HUES64 (cell line): Measurements from ENCODE around the gene LEUTX.

Experiments
- H3K27ac ChIP-seq: 2 replicates; pipeline ENCODE4 v1.7.0; 2013; ENCODE audit warnings: low read depth, low read length, inconsistent platforms
- H3K27me3 ChIP-seq: 2 replicates; pipeline ENCODE4 v1.6.1; 2013; ENCODE audit warnings: mild to moderate bottlenecking, low read length; ENCODE audit not compliant: insufficient read depth
- H3K36me3 ChIP-seq: 2 replicates; pipeline ENCODE4 v1.6.1; 2013; ENCODE audit warnings: mild to moderate bottlenecking, low read length; ENCODE audit not compliant: insufficient read depth
- H3K4me1 ChIP-seq: 2 replicates; pipeline ENCODE4 v1.6.1; 2013; ENCODE audit warnings: mild to moderate bottlenecking, low read length, moderate library complexity; ENCODE audit not compliant: insufficient read depth
- H3K4me3 ChIP-seq: 2 replicates; pipeline ENCODE4 v1.5.1; 2013; ENCODE audit warnings: mild to moderate bottlenecking, low read length, moderate library complexity
- H3K9ac ChIP-seq: 2 replicates; pipeline ENCODE4 v1.6.1; 2013; ENCODE audit warnings: mild to moderate bottlenecking, low read depth, low read length
- H3K9me3 ChIP-seq: 2 replicates; pipeline ENCODE4 v1.6.1; 2013; ENCODE audit warnings: low read depth, low read length; ENCODE audit not compliant: insufficient read depth
- WGBS: fragments of 150-250, 120-280 bp; methylation state at CpG from one replicate; pipeline ENCODE4 v1.1.7; 2013; ENCODE audit warnings: missing lambda C conversion rate; 5-methylcytosine and 5-hydroxymethylcytosine counted together

The LEUTX gene

GRCh38 chr19:39824143-39825092 is 45.8 kb downstream of the LEUTX start:
- Histone ChIP-seq H3K9ac (peak overlapping the region; percentile 49), H3K4me1 (no peaks in the 10 kb centered on the region), H3K27me3 (no peaks in the 10 kb centered on the region), H3K9me3 (no peaks in the 10 kb centered on the region), H3K4me3 (peak overlapping the region; percentile 64), H3K27ac (no peak overlapping the region), H3K36me3 (peaks cover 24% of the 10 kb centered on the region)
- 55% methylated on average over 47 of the region's 47 CpGs for WGBS

GRCh38 chr19:39825093-39825463 is 46.4 kb downstream of the LEUTX start:
- H3K36me3 ChIP-seq = peaks cover 31% of the 10 kb centered on the region
- 96% methylated on average over 7 of the region's 11 CpGs for WGBS
- H3K4me1 ChIP-seq = no peaks in the 10 kb centered on the region
- H3K4me3 ChIP-seq = peak overlapping the region; percentile 45
- no peaks in the 10 kb centered on the region for H3K9me3 ChIP-seq
- no peaks in the 10 kb centered on the region for H3K27me3 ChIP-seq
- no peak overlapping the region for H3K9ac ChIP-seq
- H3K27ac ChIP-seq = no peak overlapping the region

GRCh38 chr19:39825531-39826076 is 47.0 kb downstream of the LEUTX start:
- Histone ChIP-seq H3K27me3 (no peaks in the 10 kb centered on the region), H3K4me3 (no peak overlapping the region), H3K4me1 (no peaks in the 10 kb centered on the region), H3K36me3 (peaks cover 36% of the 10 kb centered on the region), H3K9me3 (no peaks in the 10 kb centered on the region), H3K9ac (no peak overlapping the region), H3K27ac (no peak overlapping the region)
- 96% methylated on average over 16 of the region's 17 CpGs for WGBS

GRCh38 chr19:39826311-39826945 is 47.8 kb downstream of the LEUTX start:
- H3K36me3 ChIP-seq = peaks cover 44% of the 10 kb centered on the region
- 96% methylated on average over 35 of the region's 35 CpGs for WGBS

GRCh38 chr19:39827216-39827615 is 48.6 kb downstream of the LEUTX start:
- H3K4me3 ChIP-seq = no peak overlapping the region
- 95% methylated on average over 13 of the region's 13 CpGs for WGBS
- H3K4me1 ChIP-seq = no peaks in the 10 kb centered on the region
- H3K36me3 ChIP-seq = peaks cover 47% of the 10 kb centered on the region
- H3K9me3 ChIP-seq = no peaks in the 10 kb centered on the region
- H3K9ac ChIP-seq = no peak overlapping the region
- no peaks in the 10 kb centered on the region for H3K27me3 ChIP-seq
- H3K27ac ChIP-seq = no peak overlapping the region

More at GRCh38 chr19:39826311-39826945, 47.8 kb downstream of the LEUTX start:
- no peaks in the 10 kb centered on the region for H3K27me3 ChIP-seq
- no peak overlapping the region for H3K4me3 ChIP-seq
- H3K9ac ChIP-seq = no peak overlapping the region
- H3K27ac ChIP-seq = no peak overlapping the region
- no peaks in the 10 kb centered on the region for H3K9me3 ChIP-seq
- no peaks in the 10 kb centered on the region for H3K4me1 ChIP-seq

- H3K4me1 ChIP-seq = peaks cover 6% of the 10 kb centered on the region
- no peaks in the 10 kb centered on the region for H3K27me3 ChIP-seq
- no peak overlapping the region for H3K27ac ChIP-seq
- H3K36me3 ChIP-seq = peaks cover 47% of the 10 kb centered on the region
- H3K4me3 ChIP-seq = no peak overlapping the region
- 92% methylated on average over 26 of the region's 26 CpGs for WGBS
- H3K9ac ChIP-seq = no peak overlapping the region
- H3K9me3 ChIP-seq = no peaks in the 10 kb centered on the region
Observed at GRCh38 chr19:39828015-39828653, 49.5 kb downstream of the LEUTX start.

GRCh38 chr19:39828654-39829032 is 50.0 kb downstream of the LEUTX start:
- H3K27ac ChIP-seq = no peak overlapping the region
- WGBS = 97% methylated on average over 5 of the region's 5 CpGs
- no peaks in the 10 kb centered on the region for H3K9me3 ChIP-seq
- H3K4me3 ChIP-seq = no peak overlapping the region
- H3K9ac ChIP-seq = no peak overlapping the region
- peaks cover 47% of the 10 kb centered on the region for H3K36me3 ChIP-seq
- H3K27me3 ChIP-seq = no peaks in the 10 kb centered on the region
- H3K4me1 ChIP-seq = peaks cover 6% of the 10 kb centered on the region

- Histone ChIP-seq H3K4me3 (no peak overlapping the region), H3K36me3 (peaks cover 54% of the 10 kb centered on the region), H3K27me3 (no peaks in the 10 kb centered on the region), H3K27ac (no peak overlapping the region), H3K9ac (no peak overlapping the region), H3K9me3 (no peaks in the 10 kb centered on the region), H3K4me1 (peaks cover 6% of the 10 kb centered on the region)
- WGBS = 96% methylated on average over 10 of the region's 10 CpGs
Observed at GRCh38 chr19:39829702-39830275, 51.1 kb downstream of the LEUTX start.

- no peak overlapping the region for H3K27ac ChIP-seq
- no peaks in the 10 kb centered on the region for H3K9me3 ChIP-seq
- H3K27me3 ChIP-seq = no peaks in the 10 kb centered on the region
- WGBS = 95% methylated on average over 18 of the region's 18 CpGs
- peaks cover 6% of the 10 kb centered on the region for H3K4me1 ChIP-seq
- H3K36me3 ChIP-seq = peaks cover 59% of the 10 kb centered on the region
- no peak overlapping the region for H3K4me3 ChIP-seq
- H3K9ac ChIP-seq = no peak overlapping the region
Observed at GRCh38 chr19:39830406-39830805, 51.8 kb downstream of the LEUTX start.

- H3K27ac ChIP-seq = no peak overlapping the region
- no peak overlapping the region for H3K4me3 ChIP-seq
- H3K36me3 ChIP-seq = peaks cover 59% of the 10 kb centered on the region
- H3K4me1 ChIP-seq = peaks cover 6% of the 10 kb centered on the region
- no peaks in the 10 kb centered on the region for H3K27me3 ChIP-seq
- H3K9ac ChIP-seq = no peak overlapping the region
- H3K9me3 ChIP-seq = no peaks in the 10 kb centered on the region
Observed at GRCh38 chr19:39830847-39831246, 52.2 kb downstream of the LEUTX start.

- H3K9ac ChIP-seq = no peak overlapping the region
- H3K36me3 ChIP-seq = peaks cover 62% of the 10 kb centered on the region
- H3K9me3 ChIP-seq = no peaks in the 10 kb centered on the region
- H3K27ac ChIP-seq = no peak overlapping the region
- H3K27me3 ChIP-seq = no peaks in the 10 kb centered on the region
- H3K4me3 ChIP-seq = no peak overlapping the region
- H3K4me1 ChIP-seq = peaks cover 6% of the 10 kb centered on the region
- WGBS = 95% methylated on average over 16 of the region's 16 CpGs
Observed at GRCh38 chr19:39831679-39832078, 53.0 kb downstream of the LEUTX start.
